ENCODE results near the gene BBS9.
"Not testable (repeated sequence)": the region's sequence is repeated elsewhere in the genome, so short reads cannot be mapped to it uniquely, and the experiment has no call there.

The BBS9 gene

DNA sequence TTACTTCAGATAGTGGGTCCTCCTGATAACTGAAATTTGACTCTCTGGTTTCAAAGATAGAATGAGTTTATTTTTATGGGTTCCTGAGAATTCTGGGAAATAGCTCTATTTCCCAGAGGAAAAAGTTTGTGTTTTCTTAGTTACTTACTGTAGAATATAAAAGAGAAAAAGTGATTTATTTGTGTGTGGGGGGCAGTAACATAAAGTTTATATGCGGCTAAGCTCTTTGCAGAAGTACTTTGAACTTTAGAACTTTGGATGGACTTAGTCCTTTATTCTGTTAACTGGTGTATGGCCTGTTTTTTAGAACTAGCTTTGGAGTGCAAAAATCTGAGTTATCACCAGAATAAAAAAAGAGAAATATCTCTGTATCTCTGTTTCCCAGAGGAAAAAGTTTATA, 157.1 kb downstream of the BBS9 start:
- Histone ChIP-seq H3K9me3 (ENCODE audit: control insufficient read depth in 5 of 5, low read length in 5 of 5) (peaks cover 0 to 19% (median 8%) of the 10 kb centered on the region in 5 donors), H3K27me3 (ENCODE audit: control insufficient read depth in 5 of 5, insufficient read depth in 4 of 5, low read length in 5 of 5) (no peaks in the 10 kb centered on the region), H3K4me3 (ENCODE audit: low read depth in 1 of 5, low read length in 5 of 5) (no peak overlapping the region), H3K36me3 (ENCODE audit: control insufficient read depth in 5 of 5, insufficient read depth in 5 of 5, low read length in 5 of 5) (peaks cover 0 to 4% (median 0%) of the 10 kb centered on the region in 5 donors), H3K27ac (ENCODE audit: low read depth, low read length) (no peak overlapping the region), H3K4me1 (ENCODE audit: control insufficient read depth in 5 of 5, insufficient read depth in 5 of 5, low read length in 5 of 5) (no peaks in the 10 kb centered on the region), H3K9ac (ENCODE audit: low read length in 5 of 5) (no peak overlapping the region)

DNA sequence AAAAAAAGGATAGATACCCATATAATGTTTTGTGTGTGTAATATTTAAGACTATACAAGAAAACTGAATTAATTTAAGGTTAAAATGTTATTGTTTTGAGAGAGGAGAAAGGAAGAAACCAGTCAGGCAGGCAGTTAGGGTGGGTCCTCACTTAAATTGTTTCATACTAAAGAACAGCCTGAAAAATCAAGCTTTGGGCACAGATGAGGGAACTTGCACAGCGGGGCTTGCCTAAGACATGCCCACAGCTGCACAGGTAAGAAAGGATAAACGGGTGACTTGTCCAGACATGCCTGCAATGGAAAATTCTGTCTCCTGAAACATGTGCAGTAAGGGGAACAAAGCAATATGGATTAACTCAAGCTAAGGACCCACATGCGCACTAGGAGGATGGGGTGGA, 158.4 kb downstream of the BBS9 start:
- no peak overlapping the region for H3K4me3 ChIP-seq (ENCODE audit: low read depth in 1 of 5, low read length in 5 of 5)
- no peaks in the 10 kb centered on the region for H3K27me3 ChIP-seq (ENCODE audit: control insufficient read depth in 5 of 5, insufficient read depth in 4 of 5, low read length in 5 of 5)
- peaks cover 0 to 19% (median 8%) of the 10 kb centered on the region in 5 donors for H3K9me3 ChIP-seq (ENCODE audit: control insufficient read depth in 5 of 5, low read length in 5 of 5)
- peaks cover 0 to 4% (median 0%) of the 10 kb centered on the region in 5 donors for H3K36me3 ChIP-seq (ENCODE audit: control insufficient read depth in 5 of 5, insufficient read depth in 5 of 5, low read length in 5 of 5)
- no peak overlapping the region for H3K9ac ChIP-seq (ENCODE audit: low read length in 5 of 5)
- H3K27ac ChIP-seq (ENCODE audit: low read depth, low read length) = no peak overlapping the region
- no peaks in the 10 kb centered on the region for H3K4me1 ChIP-seq (ENCODE audit: control insufficient read depth in 5 of 5, insufficient read depth in 5 of 5, low read length in 5 of 5)

DNA sequence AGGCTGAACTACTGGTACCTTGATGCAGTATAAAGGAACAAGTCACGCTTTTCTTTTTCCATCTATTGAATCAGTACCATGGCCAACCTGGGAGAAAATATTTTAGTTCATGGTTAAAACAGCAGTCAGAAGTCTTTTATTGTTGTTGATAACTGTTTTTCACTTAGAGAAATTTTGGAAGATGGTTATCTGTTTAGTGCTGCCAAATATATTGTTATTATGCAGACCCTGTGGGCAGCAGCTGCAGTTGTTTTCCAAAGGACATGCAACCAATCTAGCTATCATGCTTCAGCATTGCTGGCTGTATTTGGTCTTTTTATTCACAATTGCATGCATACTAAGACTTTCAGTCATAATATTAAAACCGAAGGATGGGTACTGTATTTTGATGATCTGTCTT, 169.5 kb downstream of the BBS9 start:
- Histone ChIP-seq H3K27ac (ENCODE audit: low read depth, low read length) (no peak overlapping the region), H3K27me3 (ENCODE audit: control insufficient read depth in 5 of 5, insufficient read depth in 4 of 5, low read length in 5 of 5) (no peaks in the 10 kb centered on the region), H3K4me3 (ENCODE audit: low read depth in 1 of 5, low read length in 5 of 5) (no peak overlapping the region), H3K9ac (ENCODE audit: low read length in 5 of 5) (no peak overlapping the region), H3K9me3 (ENCODE audit: control insufficient read depth in 5 of 5, low read length in 5 of 5) (peaks cover 2 to 20% (median 10%) of the 10 kb centered on the region in 5 donors), H3K36me3 (ENCODE audit: control insufficient read depth in 5 of 5, insufficient read depth in 5 of 5, low read length in 5 of 5) (no peaks in the 10 kb centered on the region), H3K4me1 (ENCODE audit: control insufficient read depth in 5 of 5, insufficient read depth in 5 of 5, low read length in 5 of 5) (no peaks in the 10 kb centered on the region)

DNA sequence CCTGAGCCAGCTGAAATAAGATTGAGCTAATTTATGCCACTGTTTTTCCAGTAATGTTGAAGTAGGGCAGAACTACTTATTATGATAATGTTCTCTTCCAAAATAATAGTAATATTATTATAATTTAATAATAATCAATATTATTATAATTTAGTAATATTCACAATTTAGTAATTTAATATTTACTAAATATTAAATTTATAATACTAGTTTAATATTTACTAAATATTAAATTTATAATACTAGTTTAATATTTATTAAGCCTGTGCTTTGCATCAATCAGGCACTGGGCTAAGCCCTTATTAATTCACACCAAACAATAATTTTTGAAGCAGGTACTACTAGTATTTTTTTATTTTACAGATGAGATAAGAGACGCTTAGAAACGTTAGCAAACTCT, 170.1 kb downstream of the BBS9 start:
- Histone ChIP-seq H3K4me3 (ENCODE audit: low read depth in 1 of 5, low read length in 5 of 5) (no peak overlapping the region), H3K27me3 (ENCODE audit: control insufficient read depth in 5 of 5, insufficient read depth in 4 of 5, low read length in 5 of 5) (no peaks in the 10 kb centered on the region), H3K27ac (ENCODE audit: low read depth, low read length) (no peak overlapping the region), H3K9me3 (ENCODE audit: control insufficient read depth in 5 of 5, low read length in 5 of 5) (peaks cover 2 to 20% (median 10%) of the 10 kb centered on the region in 5 donors), H3K4me1 (ENCODE audit: control insufficient read depth in 5 of 5, insufficient read depth in 5 of 5, low read length in 5 of 5) (no peaks in the 10 kb centered on the region), H3K9ac (ENCODE audit: low read length in 5 of 5) (no peak overlapping the region), H3K36me3 (ENCODE audit: control insufficient read depth in 5 of 5, insufficient read depth in 5 of 5, low read length in 5 of 5) (no peaks in the 10 kb centered on the region)

DNA sequence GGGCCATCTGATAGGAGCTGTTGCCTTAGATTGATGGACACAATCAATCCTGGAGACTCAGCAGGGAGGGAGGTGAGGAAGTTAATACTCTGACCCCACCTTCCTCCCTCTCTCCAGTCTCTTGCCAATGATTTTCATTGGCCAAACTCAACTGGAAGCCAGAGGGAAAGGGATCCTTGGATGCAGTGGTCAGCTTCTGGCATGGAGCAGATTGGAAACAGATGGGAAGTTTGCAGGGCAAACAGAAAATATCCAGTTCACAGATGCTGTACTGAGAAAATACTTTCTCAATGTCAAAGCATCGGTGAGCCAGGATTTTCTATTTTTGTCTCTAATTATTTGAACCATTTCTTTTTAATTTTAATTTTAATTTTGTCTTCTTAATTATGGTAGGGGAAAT, 170.8 kb downstream of the BBS9 start:
- no peak overlapping the region for H3K9ac ChIP-seq (ENCODE audit: low read length in 5 of 5)
- H3K9me3 ChIP-seq (ENCODE audit: control insufficient read depth in 5 of 5, low read length in 5 of 5) = peaks cover 2 to 20% (median 10%) of the 10 kb centered on the region in 5 donors
- H3K36me3 ChIP-seq (ENCODE audit: control insufficient read depth in 5 of 5, insufficient read depth in 5 of 5, low read length in 5 of 5) = no peaks in the 10 kb centered on the region
- H3K27me3 ChIP-seq (ENCODE audit: control insufficient read depth in 5 of 5, insufficient read depth in 4 of 5, low read length in 5 of 5) = no peaks in the 10 kb centered on the region
- no peaks in the 10 kb centered on the region for H3K4me1 ChIP-seq (ENCODE audit: control insufficient read depth in 5 of 5, insufficient read depth in 5 of 5, low read length in 5 of 5)
- H3K27ac ChIP-seq (ENCODE audit: low read depth, low read length) = no peak overlapping the region
- no peak overlapping the region for H3K4me3 ChIP-seq (ENCODE audit: low read depth in 1 of 5, low read length in 5 of 5)

DNA sequence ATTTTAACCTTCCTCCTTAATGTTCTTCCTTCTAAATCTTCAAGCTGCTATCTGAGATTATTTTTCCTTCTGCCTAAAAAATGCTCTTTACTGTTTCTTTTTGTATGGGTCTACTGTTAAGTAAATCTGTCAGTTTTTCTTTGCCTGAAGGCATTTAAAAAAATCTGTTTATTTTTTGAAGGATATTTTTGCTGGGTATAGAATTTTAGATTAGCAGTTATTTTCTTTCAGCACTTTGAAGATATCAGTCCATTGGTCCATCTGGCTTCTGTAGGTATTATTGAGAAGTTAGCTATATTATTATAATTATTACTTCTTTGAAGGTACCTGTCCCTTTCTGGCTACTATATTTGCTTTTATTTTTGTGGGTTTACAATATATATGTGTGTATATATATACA, 171.4 kb downstream of the BBS9 start:
- H3K36me3 ChIP-seq (ENCODE audit: control insufficient read depth in 5 of 5, insufficient read depth in 5 of 5, low read length in 5 of 5) = no peaks in the 10 kb centered on the region
- no peaks in the 10 kb centered on the region for H3K27me3 ChIP-seq (ENCODE audit: control insufficient read depth in 5 of 5, insufficient read depth in 4 of 5, low read length in 5 of 5)
- H3K4me3 ChIP-seq (ENCODE audit: low read depth in 1 of 5, low read length in 5 of 5) = no peak overlapping the region
- no peaks in the 10 kb centered on the region for H3K4me1 ChIP-seq (ENCODE audit: control insufficient read depth in 5 of 5, insufficient read depth in 5 of 5, low read length in 5 of 5)
- peaks cover 2 to 20% (median 10%) of the 10 kb centered on the region in 5 donors for H3K9me3 ChIP-seq (ENCODE audit: control insufficient read depth in 5 of 5, low read length in 5 of 5)
- H3K9ac ChIP-seq (ENCODE audit: low read length in 5 of 5) = no peak overlapping the region
- no peak overlapping the region for H3K27ac ChIP-seq (ENCODE audit: low read depth, low read length)

DNA sequence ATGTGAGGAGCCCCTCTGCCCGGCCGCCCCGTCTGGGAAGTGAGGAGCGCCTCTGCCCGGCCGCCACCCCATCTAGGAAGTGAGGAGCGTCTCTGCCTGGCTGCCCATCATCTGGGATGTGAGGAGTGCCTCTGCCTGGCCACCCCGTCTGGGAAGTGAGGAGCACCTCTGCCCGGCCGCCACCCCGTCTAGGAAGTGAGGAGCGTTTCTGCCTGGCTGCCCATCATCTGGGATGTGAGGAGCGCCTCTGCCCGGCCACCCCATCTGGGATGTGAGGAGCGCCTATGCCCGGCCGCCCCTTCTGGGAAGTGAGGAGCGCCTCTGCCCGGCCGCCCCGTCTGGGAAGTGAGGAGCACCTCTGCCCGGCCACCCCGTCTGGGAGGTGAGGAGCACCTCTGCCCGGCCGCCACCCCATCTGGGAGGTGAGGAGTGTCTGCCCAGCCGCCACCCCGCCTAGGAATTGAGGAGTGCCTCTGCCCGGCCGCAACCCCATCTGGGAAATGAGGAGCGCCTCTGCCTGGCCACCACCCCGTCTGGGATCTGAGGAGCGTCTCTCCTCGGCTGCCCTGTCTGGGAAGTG, 174.7 kb downstream of the BBS9 start:
- H3K4me3 ChIP-seq (ENCODE audit: low read depth in 1 of 5, low read length in 5 of 5); H3K4me1 ChIP-seq (ENCODE audit: control insufficient read depth in 5 of 5, insufficient read depth in 5 of 5, low read length in 5 of 5); H3K36me3 ChIP-seq (ENCODE audit: control insufficient read depth in 5 of 5, insufficient read depth in 5 of 5, low read length in 5 of 5); H3K27ac ChIP-seq (ENCODE audit: low read depth, low read length); H3K9ac ChIP-seq (ENCODE audit: low read length in 5 of 5); H3K27me3 ChIP-seq (ENCODE audit: control insufficient read depth in 5 of 5, insufficient read depth in 4 of 5, low read length in 5 of 5): not testable (repeated sequence)
- H3K9me3 ChIP-seq (ENCODE audit: control insufficient read depth in 5 of 5, low read length in 5 of 5) = peaks cover 2 to 20% (median 10%) of the 10 kb centered on the region in 5 donors

DNA sequence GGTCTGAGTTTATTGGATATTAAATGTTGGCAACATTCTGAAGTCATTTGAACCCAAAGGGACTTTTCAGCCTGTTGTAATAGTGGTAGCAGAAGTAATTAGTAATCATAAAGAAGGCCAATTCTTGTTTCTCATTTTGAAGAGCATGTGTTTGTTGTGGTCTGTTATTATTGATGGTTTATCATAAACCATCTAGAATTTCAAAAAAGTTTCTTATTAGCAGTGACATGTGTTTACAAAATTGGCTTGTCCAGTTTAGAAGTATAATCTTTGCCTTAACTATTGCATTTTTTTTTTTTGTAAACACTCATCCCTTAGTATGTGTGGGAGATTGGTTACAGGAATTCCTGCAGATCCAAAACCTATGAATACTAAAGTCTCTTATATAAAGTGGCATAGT, 177.8 kb downstream of the BBS9 start:
- Histone ChIP-seq H3K27ac (ENCODE audit: low read depth, low read length) (no peak overlapping the region), H3K9ac (ENCODE audit: low read length in 5 of 5) (no peak overlapping the region), H3K4me3 (ENCODE audit: low read depth in 1 of 5, low read length in 5 of 5) (no peak overlapping the region), H3K9me3 (ENCODE audit: control insufficient read depth in 5 of 5, low read length in 5 of 5) (peaks cover 0 to 2% (median 0%) of the 10 kb centered on the region in 5 donors), H3K4me1 (ENCODE audit: control insufficient read depth in 5 of 5, insufficient read depth in 5 of 5, low read length in 5 of 5) (peaks cover 0 to 4% (median 0%) of the 10 kb centered on the region in 5 donors), H3K27me3 (ENCODE audit: control insufficient read depth in 5 of 5, insufficient read depth in 4 of 5, low read length in 5 of 5) (no peaks in the 10 kb centered on the region), H3K36me3 (ENCODE audit: control insufficient read depth in 5 of 5, insufficient read depth in 5 of 5, low read length in 5 of 5) (no peaks in the 10 kb centered on the region)

DNA sequence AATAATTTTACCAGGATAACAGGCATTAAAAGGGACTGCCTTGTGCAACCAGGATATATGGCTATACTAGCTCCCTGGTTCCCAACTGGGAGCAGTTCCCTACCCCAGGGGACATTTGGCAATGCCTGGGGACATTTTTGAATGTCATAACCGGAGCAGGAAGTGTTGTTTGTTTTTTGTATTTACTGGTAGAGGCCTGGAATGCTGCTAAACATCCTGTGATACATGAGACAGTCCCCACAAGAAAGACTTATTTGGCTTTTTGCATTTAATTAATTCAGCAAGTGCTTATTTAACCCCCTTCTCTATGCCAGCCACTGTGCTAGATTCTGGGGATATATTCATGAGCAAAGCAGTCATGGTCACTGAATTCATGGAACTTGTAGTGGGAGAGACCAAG, 181.2 kb downstream of the BBS9 start:
- no peak overlapping the region for H3K27ac ChIP-seq (ENCODE audit: low read depth, low read length)
- H3K4me3 ChIP-seq (ENCODE audit: low read depth in 1 of 5, low read length in 5 of 5) = no peak overlapping the region
- no peaks in the 10 kb centered on the region for H3K9me3 ChIP-seq (ENCODE audit: control insufficient read depth in 5 of 5, low read length in 5 of 5)
- H3K4me1 ChIP-seq (ENCODE audit: control insufficient read depth in 5 of 5, insufficient read depth in 5 of 5, low read length in 5 of 5) = peaks cover 0 to 4% (median 0%) of the 10 kb centered on the region in 5 donors
- no peaks in the 10 kb centered on the region for H3K27me3 ChIP-seq (ENCODE audit: control insufficient read depth in 5 of 5, insufficient read depth in 4 of 5, low read length in 5 of 5)
- H3K9ac ChIP-seq (ENCODE audit: low read length in 5 of 5) = no peak overlapping the region
- peaks cover 0 to 6% (median 0%) of the 10 kb centered on the region in 5 donors for H3K36me3 ChIP-seq (ENCODE audit: control insufficient read depth in 5 of 5, insufficient read depth in 5 of 5, low read length in 5 of 5)

DNA sequence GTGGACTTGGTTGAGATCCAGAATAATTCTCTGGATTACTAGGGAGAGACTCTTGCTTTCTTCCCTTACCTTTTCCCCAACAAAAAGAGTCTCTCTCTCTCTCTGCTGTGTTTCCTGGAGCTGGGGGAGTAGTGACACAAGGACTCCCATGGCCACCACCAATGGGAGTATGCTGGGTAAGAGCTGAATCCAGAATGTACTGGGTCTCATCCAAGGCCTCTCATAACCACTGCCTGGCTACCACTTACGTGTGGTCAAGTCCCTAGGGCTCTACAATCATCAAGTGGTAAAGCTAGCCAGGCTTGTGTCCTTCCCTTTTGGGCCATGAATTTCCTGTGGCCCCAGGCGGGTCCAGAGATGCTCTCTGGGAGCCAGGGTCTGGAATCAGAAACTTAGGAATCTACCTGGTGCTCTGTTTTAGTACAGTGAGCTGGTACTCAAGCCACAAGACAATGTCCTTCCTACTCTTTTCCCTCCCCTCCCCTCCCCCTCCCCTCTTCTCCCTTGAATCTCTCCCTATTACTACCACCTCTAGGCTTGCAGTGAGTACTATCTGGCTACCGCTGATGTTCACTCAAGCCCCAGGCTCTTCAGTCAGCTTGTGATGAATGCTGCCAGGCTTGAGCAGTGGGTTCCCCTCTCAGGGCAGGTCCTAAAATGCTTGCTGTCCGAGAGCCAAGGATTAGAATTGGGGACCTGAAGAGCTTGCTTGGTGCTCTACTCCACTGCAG, 196.6 kb downstream of the BBS9 start:
- H3K36me3 ChIP-seq (ENCODE audit: control insufficient read depth in 5 of 5, insufficient read depth in 5 of 5, low read length in 5 of 5) = peaks cover 0 to 3% (median 0%) of the 10 kb centered on the region in 5 donors
- no peak overlapping the region for H3K9ac ChIP-seq (ENCODE audit: low read length in 5 of 5)
- peaks cover 0 to 3% (median 0%) of the 10 kb centered on the region in 5 donors for H3K9me3 ChIP-seq (ENCODE audit: control insufficient read depth in 5 of 5, low read length in 5 of 5)
- H3K27me3 ChIP-seq (ENCODE audit: control insufficient read depth in 5 of 5, insufficient read depth in 4 of 5, low read length in 5 of 5) = no peaks in the 10 kb centered on the region
- no peak overlapping the region for H3K27ac ChIP-seq (ENCODE audit: low read depth, low read length)
- peaks cover 0 to 4% (median 0%) of the 10 kb centered on the region in 5 donors for H3K4me1 ChIP-seq (ENCODE audit: control insufficient read depth in 5 of 5, insufficient read depth in 5 of 5, low read length in 5 of 5)
- no peak overlapping the region for H3K4me3 ChIP-seq (ENCODE audit: low read depth in 1 of 5, low read length in 5 of 5)
